HepG2 (cell line): ENCODE measurements around the gene GCC1. TPM values are rescaled to one million over a fixed set of nuclear protein-coding genes. Genes with fewer than 3 reads are reported as not detected.

Source experiments
- ATF1 ChIP-seq: IDR thresholded peaks from 2 replicates; pipeline ENCODE4 v1.6.1; 2016; ENCODE audit warnings: mild to moderate bottlenecking, control low read depth
- BCL6 ChIP-seq: IDR thresholded peaks from 2 replicates; pipeline ENCODE4 v1.6.1; 2016; ENCODE audit warnings: missing genetic modification reagents, missing compliant biosample characterization
- CBX2 ChIP-seq, 2 experiments: fragments of 200-600 bp in 1 of 2; sonication (generic); formaldehyde crosslinking in 1 of 2; IDR thresholded peaks; 2 replicates each; pipeline versions ENCODE4 v1.7.0 to v1.8.1; 2018 to 2022; ENCODE audit warnings: low read depth in 2 of 2, low read length in 1 of 2, mild to moderate bottlenecking in 1 of 2, missing genetic modification reagents in 1 of 2
- IKZF5 ChIP-seq: IDR thresholded peaks from 2 replicates; pipeline ENCODE4 v1.6.1; 2018; ENCODE audit warnings: missing genetic modification reagents, mild to moderate bottlenecking, missing compliant biosample characterization
- KMT2B ChIP-seq: IDR thresholded peaks from 2 replicates; pipeline ENCODE4 v1.6.1; 2016; ENCODE audit warnings: missing genetic modification reagents, missing compliant biosample characterization
- RXRB ChIP-seq: IDR thresholded peaks from 2 replicates; pipeline ENCODE4 v1.6.1; 2016; ENCODE audit warnings: borderline replicate concordance, missing genetic modification reagents, missing compliant biosample characterization
- SNAPC4 ChIP-seq: sonication (generic); formaldehyde crosslinking; IDR thresholded peaks from 2 replicates; pipeline ENCODE4 v1.4.0; 2020; ENCODE audit warnings: mild to moderate bottlenecking, missing genetic modification reagents
- SOX5 ChIP-seq: IDR thresholded peaks from 2 replicates; pipeline ENCODE4 v1.6.1; 2016; ENCODE audit warnings: borderline replicate concordance
- STAT5B ChIP-seq: sonication (generic); formaldehyde crosslinking; IDR thresholded peaks from 2 replicates; pipeline ENCODE4 v1.4.0; 2020; ENCODE audit warnings: missing genetic modification reagents
- ZC3H4 ChIP-seq: sonication (generic); formaldehyde crosslinking; IDR thresholded peaks from 2 replicates; pipeline ENCODE4 v1.4.0; 2020; ENCODE audit warnings: missing genetic modification reagents, borderline replicate concordance
- ZNF468 ChIP-seq: sonication (generic); formaldehyde crosslinking; IDR thresholded peaks from 2 replicates; pipeline ENCODE4 v1.8.0; 2022; ENCODE audit warnings: mild to moderate bottlenecking, moderate library complexity, missing genetic modification reagents
- ZNF776 ChIP-seq: sonication (generic); formaldehyde crosslinking; IDR thresholded peaks from 2 replicates; pipeline ENCODE4 v1.4.0; 2020; ENCODE audit warnings: mild to moderate bottlenecking, missing genetic modification reagents
- ZNF839 ChIP-seq: sonication (generic); formaldehyde crosslinking; IDR thresholded peaks from 2 replicates; pipeline ENCODE4 v1.4.0; 2020; ENCODE audit warnings: missing genetic modification reagents, mild to moderate bottlenecking, borderline replicate concordance
- polyA plus RNA-seq, 8 experiments: library from polyadenylated mRNA; depleted of rRNA in 3 of 8; stranded (reverse) in 7 of 8; unstranded in 1 of 8; fragments of >200 nt; fragmentation: Illumina TruSeq in 4 of 8; extraction: Trizol in 4 of 8; gene quantifications; 2 replicates each; pipeline versions ENCODE4 v1.2.1 to v1.2.3, GENCODE V29; 2011 to 2016; ENCODE audit warnings: low read depth in 4 of 8, missing spikeins in 1 of 8, mixed read lengths in 1 of 8; ENCODE audit not compliant: insufficient read depth in 1 of 8
- total RNA-seq, 5 experiments: library from RNA; depleted of rRNA; stranded (reverse); fragments of >200 nt; fragmentation: Illumina TruSeq; extraction: Trizol; gene quantifications; 2 replicates each; pipeline ENCODE4 v1.2.3, GENCODE V29; 2016; ENCODE audit warnings: low read depth in 1 of 5
- TF ChIP-seq, protein P1 (sequence below): IDR thresholded peaks from 2 replicates; pipeline ENCODE4 v1.6.1; 2016; ENCODE audit warnings: mild to moderate bottlenecking
- TF ChIP-seq, protein P2 (sequence below): sonication (generic); formaldehyde crosslinking; IDR thresholded peaks from 2 replicates; pipeline ENCODE4 v1.8.1; 2022; ENCODE audit warnings: mild to moderate bottlenecking, missing genetic modification reagents

Gene GCC1
- total and polyA plus RNA-seq, 2 of the 13 experiments (the other 11 are each of a cell fraction or from before 2014, with no cell fraction given) = 2.5 to 15.3 TPM

GRCh38 chr7:127585044-127585953 is at the start of gene GCC1 (continued):
- 0 out of 2 replicates have a peak, but pooled peaks have one; percentile 17 for TF ChIP-seq RXRB (CRISPR knock-in tag)
- TF ChIP-seq ZNF776 = peak; percentile 79; the same call in 1 of the 2 replicates
- 0 out of 2 replicates have a peak, but pooled peaks have one; percentile 9 for TF ChIP-seq SOX5
- peak; percentile 77; the same call in 1 of the 2 replicates for TF ChIP-seq KMT2B (CRISPR knock-in tag)
- no peak for TF ChIP-seq ZC3H4
- no peak for TF ChIP-seq ZNF468
- 0 out of 2 replicates have a peak, but pooled peaks have one; percentile 37 for TF ChIP-seq BCL6 (CRISPR knock-in tag)
- TF ChIP-seq ZNF839 (CRISPR knock-in tag) = no peak; the same call in 1 of the 2 replicates
- TF ChIP-seq, protein P1, sequence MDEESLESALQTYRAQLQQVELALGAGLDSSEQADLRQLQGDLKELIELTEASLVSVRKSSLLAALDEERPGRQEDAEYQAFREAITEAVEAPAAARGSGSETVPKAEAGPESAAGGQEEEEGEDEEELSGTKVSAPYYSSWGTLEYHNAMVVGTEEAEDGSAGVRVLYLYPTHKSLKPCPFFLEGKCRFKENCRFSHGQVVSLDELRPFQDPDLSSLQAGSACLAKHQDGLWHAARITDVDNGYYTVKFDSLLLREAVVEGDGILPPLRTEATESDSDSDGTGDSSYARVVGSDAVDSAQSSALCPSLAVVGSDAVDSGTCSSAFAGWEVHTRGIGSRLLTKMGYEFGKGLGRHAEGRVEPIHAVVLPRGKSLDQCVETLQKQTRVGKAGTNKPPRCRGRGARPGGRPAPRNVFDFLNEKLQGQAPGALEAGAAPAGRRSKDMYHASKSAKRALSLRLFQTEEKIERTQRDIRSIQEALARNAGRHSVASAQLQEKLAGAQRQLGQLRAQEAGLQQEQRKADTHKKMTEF (CRISPR knock-in tag) = peak; percentile 86
- TF ChIP-seq ATF1 (CRISPR knock-in tag) = peak; percentile 92
- TF ChIP-seq, protein P2, sequence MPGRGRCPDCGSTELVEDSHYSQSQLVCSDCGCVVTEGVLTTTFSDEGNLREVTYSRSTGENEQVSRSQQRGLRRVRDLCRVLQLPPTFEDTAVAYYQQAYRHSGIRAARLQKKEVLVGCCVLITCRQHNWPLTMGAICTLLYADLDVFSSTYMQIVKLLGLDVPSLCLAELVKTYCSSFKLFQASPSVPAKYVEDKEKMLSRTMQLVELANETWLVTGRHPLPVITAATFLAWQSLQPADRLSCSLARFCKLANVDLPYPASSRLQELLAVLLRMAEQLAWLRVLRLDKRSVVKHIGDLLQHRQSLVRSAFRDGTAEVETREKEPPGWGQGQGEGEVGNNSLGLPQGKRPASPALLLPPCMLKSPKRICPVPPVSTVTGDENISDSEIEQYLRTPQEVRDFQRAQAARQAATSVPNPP (CRISPR knock-in tag) = no peak; the same call in 1 of the 2 replicates
- TF ChIP-seq STAT5B (CRISPR knock-in tag) = no peak
- TF ChIP-seq CBX2 (IDR thresholded peaks at IDR 0.05; ENCODE audit: low read depth, low read length) = no peak
- TF ChIP-seq CBX2 (CRISPR knock-in tag; IDR thresholded peaks at IDR 0.05; ENCODE audit: low read depth) = no peak
- TF ChIP-seq SNAPC4 (CRISPR knock-in tag) = peak; percentile 72; the same call in 1 of the 2 replicates
- TF ChIP-seq IKZF5 (CRISPR knock-in tag) = peak; percentile 72; the same call in 1 of the 2 replicates
